Astrocyte (in vitro differentiated cells and primary cell): ENCODE results near the gene GARIN5A. TPM values are rescaled to one million over a fixed set of nuclear protein-coding genes. Genes with fewer than 3 reads are reported as not detected.

Experiments used
- DNase-seq: peaks from one replicate; pipeline ENCODE4 v3.0.0-alpha.2; 2010; ENCODE audit warnings: low read depth
- FAIRE-seq: peaks from 2 replicates; lab custom pipeline; 2011; peaks lifted over from hg19 to GRCh38; lab: Jason Lieb, UNC
- H2AFZ ChIP-seq: 2 replicates; pipeline ENCODE4 v1.6.0; 2012; ENCODE audit warnings: low read depth, low read length, inconsistent platforms
- H3K27ac ChIP-seq: 2 replicates; pipeline ENCODE4 v1.5.1; 2011; ENCODE audit warnings: low read depth, low read length, inconsistent platforms
- H3K27me3 ChIP-seq: 2 replicates; pipeline ENCODE4 v1.6.0; 2011; ENCODE audit warnings: low read length, inconsistent platforms; ENCODE audit not compliant: insufficient read depth
- H3K36me3 ChIP-seq: 2 replicates; pipeline ENCODE4 v1.5.1; 2011; ENCODE audit warnings: low read length, inconsistent platforms; ENCODE audit not compliant: insufficient read depth
- H3K4me1 ChIP-seq: 2 replicates; pipeline ENCODE4 v1.5.1; 2011; ENCODE audit warnings: low read length, inconsistent platforms; ENCODE audit not compliant: insufficient read depth
- H3K4me2 ChIP-seq: 2 replicates; pipeline ENCODE4 v1.6.0; 2012; ENCODE audit warnings: low read length, inconsistent platforms
- H3K4me3 ChIP-seq: 2 replicates; pipeline ENCODE4 v1.5.1; 2011; ENCODE audit warnings: low read depth, mild to moderate bottlenecking, low read length, inconsistent platforms; ENCODE audit not compliant: insufficient read depth
- H3K79me2 ChIP-seq: 2 replicates; pipeline ENCODE4 v1.6.0; 2012; ENCODE audit warnings: mild to moderate bottlenecking, low read length, inconsistent platforms; ENCODE audit not compliant: insufficient read depth
- H3K9ac ChIP-seq: 2 replicates; pipeline ENCODE4 v1.6.0; 2012; ENCODE audit warnings: mild to moderate bottlenecking, low read length, inconsistent platforms
- H3K9me3 ChIP-seq: 2 replicates; pipeline ENCODE4 v1.5.1; 2012; ENCODE audit warnings: low read depth, mild to moderate bottlenecking, low read length, inconsistent platforms; ENCODE audit not compliant: insufficient read depth
- H4K20me1 ChIP-seq: 2 replicates; pipeline ENCODE4 v1.6.0; 2012; ENCODE audit warnings: low read length, inconsistent platforms; ENCODE audit not compliant: insufficient read depth
- H3K27ac Mint-ChIP-seq: one replicate; pipeline ENCODE4 v1.8.0; 2021; ENCODE audit warnings: mild to moderate bottlenecking, mixed read lengths; ENCODE audit not compliant: unreplicated experiment
- H3K27me3 Mint-ChIP-seq: one replicate; pipeline ENCODE4 v1.8.0; 2021; ENCODE audit warnings: low read depth, mixed read lengths; ENCODE audit not compliant: unreplicated experiment
- H3K36me3 Mint-ChIP-seq: one replicate; pipeline ENCODE4 v1.8.0; 2021; ENCODE audit warnings: low read depth, mixed read lengths; ENCODE audit not compliant: unreplicated experiment
- H3K4me1 Mint-ChIP-seq: one replicate; pipeline ENCODE4 v1.8.0; 2021; ENCODE audit warnings: low read depth, mixed read lengths; ENCODE audit not compliant: unreplicated experiment
- H3K4me3 Mint-ChIP-seq: one replicate; pipeline ENCODE4 v1.8.0; 2021; ENCODE audit warnings: mild to moderate bottlenecking, moderate library complexity, mixed read lengths; ENCODE audit not compliant: unreplicated experiment
- H3K9me3 Mint-ChIP-seq: one replicate; pipeline ENCODE4 v1.8.0; 2021; ENCODE audit warnings: mild to moderate bottlenecking, mixed read lengths; ENCODE audit not compliant: unreplicated experiment
- CTCF ChIP-seq: IDR thresholded peaks from 2 replicates; pipeline ENCODE4 v1.5.1; 2011; ENCODE audit warnings: low read depth, mild to moderate bottlenecking, inconsistent platforms, low read length, moderate library complexity; ENCODE audit not compliant: insufficient read depth
- EZH2 ChIP-seq: IDR thresholded peaks from 2 replicates; pipeline ENCODE4 v1.6.1; 2012; ENCODE audit warnings: mild to moderate bottlenecking, low read length, inconsistent platforms; ENCODE audit not compliant: insufficient read depth
- total RNA-seq: library from RNA; stranded (reverse); gene quantifications from 2 replicates; pipeline ENCODE4 v1.2.1, GENCODE V29; 2021

The GARIN5A gene
- total RNA-seq, 1 donor from 2014 or later, result not detected

GRCh38 chr19:50459638-50460037 is 17.0 kb downstream of the GARIN5A start:
- FAIRE-seq (no peak), DNase-seq (no peak)
- no peak for TF ChIP-seq EZH2
- no peak for TF ChIP-seq CTCF
- H3K79me2 ChIP-seq, result no peaks in the 10 kb centered on the region
- no peak overlapping the region for H3K9ac ChIP-seq
- Mint-ChIP-seq H3K4me3 (no peak overlapping the region), H3K9me3 (peaks cover 13% of the 10 kb centered on the region), H3K27ac (no peak overlapping the region), H3K4me1 (no peaks in the 10 kb centered on the region), H3K36me3 (no peaks in the 10 kb centered on the region), H3K27me3 (peaks cover 2% of the 10 kb centered on the region)
- H3K9me3 ChIP-seq, result no peaks in the 10 kb centered on the region
- no peak overlapping the region for H3K4me3 ChIP-seq
- peaks cover 5% of the 10 kb centered on the region for H3K4me1 ChIP-seq
- H3K4me2 ChIP-seq, result peak overlapping the region; percentile 76
- no peak overlapping the region for H3K27ac ChIP-seq
- no peaks in the 10 kb centered on the region for H3K36me3 ChIP-seq
- H2AFZ ChIP-seq, result peak overlapping the region; percentile 51
- H4K20me1 ChIP-seq, result no peaks in the 10 kb centered on the region
- H3K27me3 ChIP-seq, result no peaks in the 10 kb centered on the region

GRCh38 chr19:50459067-50459456 is 17.6 kb downstream of the GARIN5A start:
- H3K9ac ChIP-seq, result no peak overlapping the region
- no peak overlapping the region for H3K4me3 ChIP-seq
- TF ChIP-seq EZH2 (no peak), CTCF (no peak)
- no peaks in the 10 kb centered on the region for H4K20me1 ChIP-seq
- no peaks in the 10 kb centered on the region for H3K79me2 ChIP-seq
- no peaks in the 10 kb centered on the region for H3K36me3 Mint-ChIP-seq
- FAIRE-seq (no peak), DNase-seq (no peak)
- no peaks in the 10 kb centered on the region for H3K36me3 ChIP-seq
- no peak overlapping the region for H3K4me2 ChIP-seq
- no peak overlapping the region for H2AFZ ChIP-seq
- no peaks in the 10 kb centered on the region for H3K4me1 Mint-ChIP-seq
- no peaks in the 10 kb centered on the region for H3K27me3 ChIP-seq
- no peaks in the 10 kb centered on the region for H3K9me3 ChIP-seq
- H3K27ac Mint-ChIP-seq, result no peak overlapping the region
- H3K27me3 Mint-ChIP-seq, result peaks cover 2% of the 10 kb centered on the region
- H3K4me3 Mint-ChIP-seq, result no peak overlapping the region
- no peak overlapping the region for H3K27ac ChIP-seq
- peaks cover 13% of the 10 kb centered on the region for H3K9me3 Mint-ChIP-seq
- peaks cover 5% of the 10 kb centered on the region for H3K4me1 ChIP-seq

GRCh38 chr19:50458396-50459066 is 18.1 kb downstream of the GARIN5A start:
- Histone ChIP-seq H3K4me2 (no peak overlapping the region), H3K27me3 (no peaks in the 10 kb centered on the region), H3K79me2 (no peaks in the 10 kb centered on the region), H2AFZ (no peak overlapping the region), H3K4me3 (no peak overlapping the region), H3K9ac (no peak overlapping the region), H4K20me1 (no peaks in the 10 kb centered on the region), H3K4me1 (peaks cover 5% of the 10 kb centered on the region), H3K9me3 (no peaks in the 10 kb centered on the region), H3K27ac (no peak overlapping the region), H3K36me3 (no peaks in the 10 kb centered on the region)
- H3K9me3 Mint-ChIP-seq, result peaks cover 15% of the 10 kb centered on the region
- TF ChIP-seq EZH2 (peak; percentile 52), CTCF (no peak)
- H3K4me1 Mint-ChIP-seq, result no peaks in the 10 kb centered on the region
- no peak overlapping the region for H3K4me3 Mint-ChIP-seq
- no peak for DNase-seq
- peaks cover 2% of the 10 kb centered on the region for H3K27me3 Mint-ChIP-seq
- no peaks in the 10 kb centered on the region for H3K36me3 Mint-ChIP-seq
- H3K27ac Mint-ChIP-seq, result no peak overlapping the region
- FAIRE-seq, result no peak
